Activated CD4-positive, alpha-beta T cell treated with anti-CD3 and anti-CD28 coated beads, Interleukin-2, Interleukin-6, amounts not matched to agents 100 ng/mL and 50 ng/mL, durations not matched to agents 16 hours and 8 hours (primary cell): ENCODE data around the gene SH3PXD2A.
A peak's percentile ranks its signal among the peaks of the same experiment; 100 is the strongest.

ENCODE experiments used
- DNase-seq: peaks from one replicate; pipeline ENCODE4 v3.0.0-alpha.2; 2020

SH3PXD2A gene

GRCh38 chr10:103717341-103718246 lies 137.8 kb downstream of the SH3PXD2A start:
- DNase-seq, result no peak

- DNase-seq, result no peak
Observed at GRCh38 chr10:103716206-103717160, 138.9 kb downstream of the SH3PXD2A start.

GRCh38 chr10:103715430-103715829 lies 139.9 kb downstream of the SH3PXD2A start:
- no peak for DNase-seq

GRCh38 chr10:103714232-103714891 lies 141.0 kb downstream of the SH3PXD2A start:
- no peak for DNase-seq

- DNase-seq, result no peak
Observed at GRCh38 chr10:103713676-103714075, 141.7 kb downstream of the SH3PXD2A start.

- DNase-seq, result peak; percentile 85
Observed at GRCh38 chr10:103712898-103713498, 142.4 kb downstream of the SH3PXD2A start.

GRCh38 chr10:103712146-103712545 lies 143.2 kb downstream of the SH3PXD2A start:
- no peak for DNase-seq

- DNase-seq, result no peak
Observed at GRCh38 chr10:103711351-103711994, 143.9 kb downstream of the SH3PXD2A start.

- no peak for DNase-seq
Observed at GRCh38 chr10:103710490-103710889, 144.9 kb downstream of the SH3PXD2A start.

- no peak for DNase-seq
Observed at GRCh38 chr10:103709341-103709920, 145.9 kb downstream of the SH3PXD2A start.

- no peak for DNase-seq
Observed at GRCh38 chr10:103708627-103709288, 146.6 kb downstream of the SH3PXD2A start.

GRCh38 chr10:103707956-103708626 lies 147.3 kb downstream of the SH3PXD2A start:
- no peak for DNase-seq

- DNase-seq, result no peak
Observed at GRCh38 chr10:103706762-103707161, 148.6 kb downstream of the SH3PXD2A start.

GRCh38 chr10:103706047-103706446 lies 149.3 kb downstream of the SH3PXD2A start:
- no peak for DNase-seq

- no peak for DNase-seq
Observed at GRCh38 chr10:103703941-103704919, 151.1 kb downstream of the SH3PXD2A start.

- DNase-seq, result no peak
Observed at GRCh38 chr10:103701380-103702222, 153.8 kb downstream of the SH3PXD2A start.

GRCh38 chr10:103700436-103700715 lies 155.0 kb downstream of the SH3PXD2A start:
- no peak for DNase-seq
